CD8-positive, alpha-beta memory T cell (primary cell): Measurements from ENCODE around the gene DISC1. TPM values are rescaled to one million over a fixed set of nuclear protein-coding genes. Genes with fewer than 3 reads are reported as not detected.
A peak's percentile ranks its signal among the peaks of the same experiment; 100 is the strongest.
"Not testable (repeated sequence)": the region's sequence is repeated elsewhere in the genome, so short reads cannot be mapped to it uniquely, and the experiment has no call there.

ENCODE experiments used
- CTCF ChIA-PET: fragments of 350-600 bp; sonication (Branson Sonifier 250); formaldehyde crosslinking; loops from one replicate; lab custom pipeline; 2021; ENCODE audit warnings: antibody characterized with exemption; lab: Charles Lee
- POLR2A ChIA-PET: fragments of 350-600 bp; sonication (Branson Sonifier 250); formaldehyde crosslinking; loops from one replicate; lab custom pipeline; 2021; ENCODE audit warnings: antibody characterized with exemption; lab: Charles Lee
- DNase-seq, 5 donors: peaks; one replicate each; pipeline versions ENCODE4 v3.0.0 to v3.0.0-alpha.2; 2020 to 2022; ENCODE audit warnings: mixed read lengths in 1 of 5
- H3K27ac ChIP-seq: one replicate; pipeline ENCODE4 v1.7.0; 2013; ENCODE audit warnings: low read depth, mild to moderate bottlenecking, low read length, moderate library complexity
- H3K27me3 ChIP-seq: 2 replicates; pipeline ENCODE4 v1.7.0; 2013; ENCODE audit warnings: low read length, mild to moderate bottlenecking; ENCODE audit not compliant: insufficient read depth, poor library complexity, severe bottlenecking
- H3K36me3 ChIP-seq: 2 replicates; pipeline ENCODE4 v1.7.0; 2013; ENCODE audit warnings: mild to moderate bottlenecking, low read length, moderate library complexity; ENCODE audit not compliant: insufficient read depth
- H3K4me1 ChIP-seq: 2 replicates; pipeline ENCODE4 v1.7.0; 2013; ENCODE audit warnings: mild to moderate bottlenecking, low read length, moderate library complexity; ENCODE audit not compliant: insufficient read depth
- H3K4me3 ChIP-seq: 2 replicates; pipeline ENCODE4 v1.7.0; 2013; ENCODE audit warnings: mild to moderate bottlenecking, low read length
- H3K9me3 ChIP-seq: 2 replicates; pipeline ENCODE4 v1.7.0; 2013; ENCODE audit warnings: mild to moderate bottlenecking, low read length
- H3K27ac Mint-ChIP-seq, 8 donors: one replicate each; pipeline ENCODE4 v1.8.0; 2020 to 2021; ENCODE audit warnings: mixed read lengths in 8 of 8, mild to moderate bottlenecking in 6 of 8, inconsistent platforms in 3 of 8, moderate library complexity in 3 of 8
- H3K27me3 Mint-ChIP-seq, 2 donors: one replicate each; pipeline ENCODE4 v1.8.0; 2020 to 2021; ENCODE audit warnings: mixed read lengths in 2 of 2, mild to moderate bottlenecking in 1 of 2, moderate library complexity in 1 of 2
- H3K36me3 Mint-ChIP-seq, 3 donors: one replicate each; pipeline ENCODE4 v1.8.0; 2020 to 2021; ENCODE audit warnings: mixed read lengths in 3 of 3, inconsistent platforms in 1 of 3, mild to moderate bottlenecking in 1 of 3
- H3K4me1 Mint-ChIP-seq, 3 donors: one replicate each; pipeline ENCODE4 v1.8.0; 2020 to 2021; ENCODE audit warnings: mixed read lengths in 3 of 3, inconsistent platforms in 1 of 3, mild to moderate bottlenecking in 1 of 3
- H3K4me3 Mint-ChIP-seq, 7 donors: one replicate each; pipeline ENCODE4 v1.8.0; 2020 to 2021; ENCODE audit warnings: mixed read lengths in 7 of 7, mild to moderate bottlenecking in 6 of 7, moderate library complexity in 4 of 7, inconsistent platforms in 2 of 7
- H3K9me3 Mint-ChIP-seq, 5 donors: one replicate each; pipeline ENCODE4 v1.8.0; 2020 to 2022; ENCODE audit warnings: mixed read lengths in 5 of 5, mild to moderate bottlenecking in 3 of 5, moderate library complexity in 2 of 5, inconsistent platforms in 1 of 5
- polyA plus RNA-seq: library from polyadenylated mRNA; unstranded; fragments of 300-500 nt; fragmentation: Illumina TruSeq; gene quantifications from one replicate; pipeline ENCODE4 v1.2.3, GENCODE V29; 2021
- total RNA-seq, 2 experiments: library from RNA; stranded (reverse); gene quantifications; one replicate each; pipeline ENCODE4 v1.2.3, GENCODE V29; 2021

The DISC1 gene
- total and polyA plus RNA-seq, 3 experiments from 2014 or later, result 0.60 to 2.4 (median 1.0) TPM

DNA sequence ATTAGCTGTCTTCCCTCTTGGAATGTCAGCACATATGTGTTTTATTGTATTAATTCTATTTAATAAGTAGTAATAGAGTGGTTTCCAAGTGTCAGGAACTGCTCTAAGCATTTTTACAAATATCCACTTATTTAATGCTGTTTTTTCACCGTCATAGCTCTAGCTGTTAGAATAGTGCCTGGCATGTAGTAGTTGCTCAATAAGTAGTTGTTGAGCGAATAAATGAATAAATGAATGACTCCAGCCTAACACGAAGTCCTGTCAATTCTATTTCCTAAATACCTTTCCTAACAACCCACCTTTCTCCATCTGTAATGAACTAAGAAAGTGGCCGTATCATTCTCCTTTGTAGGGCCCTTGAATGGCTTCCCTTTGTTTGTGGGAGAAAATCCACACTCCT, 312.5 kb downstream of the DISC1 start:
- no peak overlapping the region for H3K27ac Mint-ChIP-seq
- H3K4me3 Mint-ChIP-seq, result no peak overlapping the region
- ChIA-PET POLR2A (no interaction called here), CTCF (no interaction called here)
- Histone ChIP-seq H3K4me1 (no peaks in the 10 kb centered on the region), H3K27me3 (no peaks in the 10 kb centered on the region), H3K9me3 (no peaks in the 10 kb centered on the region), H3K36me3 (peaks cover 1% of the 10 kb centered on the region), H3K27ac (no peak overlapping the region), H3K4me3 (no peak overlapping the region)
- H3K9me3 Mint-ChIP-seq, result no peaks in the 10 kb centered on the region
- no peaks in the 10 kb centered on the region for H3K4me1 Mint-ChIP-seq
- H3K36me3 Mint-ChIP-seq, result peaks cover 0 to 15% (median 11%) of the 10 kb centered on the region in 3 donors
- no peak for DNase-seq
- peaks cover 0 to 1% of the 10 kb centered on the region in 2 donors for H3K27me3 Mint-ChIP-seq

DNA sequence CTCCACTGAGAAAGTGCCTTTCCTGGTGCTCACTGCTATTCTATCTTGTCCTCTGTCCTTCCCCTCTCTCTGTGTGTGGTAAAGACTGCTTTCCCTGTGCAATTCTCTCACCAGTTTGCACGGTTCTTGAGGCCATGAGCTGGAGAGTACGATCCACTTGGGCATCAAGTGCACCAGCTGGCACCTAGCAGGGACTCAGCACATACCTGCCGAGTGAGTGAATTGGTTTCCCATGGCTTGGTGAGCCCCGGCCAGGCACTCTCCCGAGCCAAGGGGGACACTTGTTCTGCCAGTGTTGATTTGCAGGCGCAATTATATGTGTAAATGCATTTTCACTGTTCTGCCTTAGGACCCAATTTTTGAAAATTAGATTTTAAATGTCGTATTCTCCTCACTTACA, 313.5 kb downstream of the DISC1 start:
- Histone ChIP-seq H3K9me3 (no peaks in the 10 kb centered on the region), H3K36me3 (peaks cover 4% of the 10 kb centered on the region), H3K4me1 (no peaks in the 10 kb centered on the region), H3K27ac (no peak overlapping the region), H3K4me3 (no peak overlapping the region), H3K27me3 (no peaks in the 10 kb centered on the region)
- POLR2A ChIA-PET, result no interaction called here
- Mint-ChIP-seq H3K36me3 (peaks cover 1 to 21% (median 15%) of the 10 kb centered on the region in 3 donors), H3K9me3 (no peaks in the 10 kb centered on the region), H3K4me3 (no peak overlapping the region), H3K27me3 (peaks cover 0 to 1% of the 10 kb centered on the region in 2 donors), H3K27ac (peak overlapping the region in 1 of 8 donors; percentile 90), H3K4me1 (no peaks in the 10 kb centered on the region)
- no peak for DNase-seq
- CTCF ChIA-PET, result no interaction called here

DNA sequence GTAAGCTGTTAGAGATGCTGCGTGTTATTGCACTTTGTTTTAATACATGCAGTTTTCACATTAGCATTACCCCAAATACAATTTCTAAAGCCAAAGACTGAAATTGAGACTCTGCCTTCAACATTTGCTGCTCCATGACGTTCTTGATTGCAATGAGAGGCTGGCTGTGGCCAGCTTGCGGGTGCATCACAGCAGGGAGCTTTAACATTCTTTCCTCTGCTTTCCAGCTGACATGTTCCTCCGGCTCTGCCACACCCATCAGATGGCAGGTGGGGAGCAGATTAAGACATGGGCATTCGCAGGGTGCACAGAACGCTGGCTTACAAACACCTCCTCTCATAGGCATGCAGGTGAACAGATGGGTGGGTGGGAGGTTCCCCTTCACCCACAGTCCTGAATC, 314.1 kb downstream of the DISC1 start:
- H3K4me1 Mint-ChIP-seq, result no peaks in the 10 kb centered on the region
- CTCF ChIA-PET, result no interaction called here
- H3K4me3 Mint-ChIP-seq, result no peak overlapping the region

DNA sequence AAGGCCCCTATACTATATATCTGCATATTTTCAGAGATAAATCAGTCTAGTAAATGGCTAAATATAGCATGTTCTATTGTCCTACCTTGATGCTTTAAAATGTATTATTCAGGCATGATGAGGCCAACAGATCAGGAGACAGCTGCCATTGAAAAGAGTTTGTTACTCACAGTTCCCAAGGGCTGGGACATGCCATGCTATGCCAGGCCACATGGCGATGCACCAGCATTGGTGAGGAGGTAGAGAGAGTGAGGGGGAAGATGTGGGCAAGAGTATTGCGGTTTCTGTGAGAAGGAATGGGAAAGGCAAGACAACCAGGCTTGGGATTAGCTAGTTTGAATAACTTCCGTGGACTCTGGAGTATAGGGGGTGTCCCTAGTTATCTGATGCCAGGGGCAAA, 316.5 kb downstream of the DISC1 start:
- ChIA-PET POLR2A (no interaction called here), CTCF (interaction anchor here (1.4 kb wide), 1 partner anchor 10 kb away, joined by 3 read pairs; no protein-coding TSS in a partner anchor)
- no peaks in the 10 kb centered on the region for H3K27me3 ChIP-seq
- H3K9me3 ChIP-seq, result no peaks in the 10 kb centered on the region
- H3K27me3 Mint-ChIP-seq, result peaks cover 0 to 1% of the 10 kb centered on the region in 2 donors
- no peak overlapping the region for H3K4me3 ChIP-seq
- H3K9me3 Mint-ChIP-seq, result peaks cover 0 to 3% (median 3%) of the 10 kb centered on the region in 5 donors
- no peak overlapping the region for H3K4me3 Mint-ChIP-seq
- DNase-seq, result no peak
- H3K4me1 ChIP-seq, result no peaks in the 10 kb centered on the region
- peaks cover 1 to 24% (median 12%) of the 10 kb centered on the region in 3 donors for H3K36me3 Mint-ChIP-seq
- H3K4me1 Mint-ChIP-seq, result no peaks in the 10 kb centered on the region
- H3K27ac ChIP-seq, result no peak overlapping the region
- peaks cover 4% of the 10 kb centered on the region for H3K36me3 ChIP-seq
- H3K27ac Mint-ChIP-seq, result no peak overlapping the region

More for the DNA sequence above, 314.1 kb downstream of the DISC1 start:
- Histone ChIP-seq H3K27me3 (no peaks in the 10 kb centered on the region), H3K36me3 (peaks cover 4% of the 10 kb centered on the region), H3K4me1 (no peaks in the 10 kb centered on the region), H3K4me3 (no peak overlapping the region), H3K27ac (no peak overlapping the region), H3K9me3 (no peaks in the 10 kb centered on the region)
- POLR2A ChIA-PET, result no interaction called here
- Mint-ChIP-seq H3K9me3 (no peaks in the 10 kb centered on the region), H3K36me3 (peaks cover 1 to 22% (median 15%) of the 10 kb centered on the region in 3 donors), H3K27ac (no peak overlapping the region), H3K27me3 (peaks cover 0 to 1% of the 10 kb centered on the region in 2 donors)
- DNase-seq, result no peak

DNA sequence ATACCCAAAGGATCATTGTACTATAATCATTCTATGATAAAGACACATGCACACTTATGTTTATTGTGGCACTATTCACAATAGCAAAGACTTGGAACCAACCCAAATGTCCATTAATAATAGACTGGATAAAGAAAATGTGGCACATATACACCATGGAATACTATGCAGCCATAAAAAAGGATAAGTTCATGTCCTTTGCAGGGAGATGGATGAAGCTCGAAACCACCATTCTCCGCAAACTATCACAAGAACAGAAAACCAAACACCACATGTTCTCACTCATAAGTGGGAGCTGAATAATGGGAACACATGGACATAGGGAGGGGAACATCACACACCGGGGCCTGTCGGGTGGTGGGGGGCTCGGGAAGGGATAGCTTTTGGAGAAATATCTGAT, 321.5 kb downstream of the DISC1 start:
- H3K36me3 Mint-ChIP-seq, result peaks cover 1 to 16% (median 4%) of the 10 kb centered on the region in 3 donors
- CTCF ChIA-PET, H3K36me3 ChIP-seq: not testable (repeated sequence)

DNA sequence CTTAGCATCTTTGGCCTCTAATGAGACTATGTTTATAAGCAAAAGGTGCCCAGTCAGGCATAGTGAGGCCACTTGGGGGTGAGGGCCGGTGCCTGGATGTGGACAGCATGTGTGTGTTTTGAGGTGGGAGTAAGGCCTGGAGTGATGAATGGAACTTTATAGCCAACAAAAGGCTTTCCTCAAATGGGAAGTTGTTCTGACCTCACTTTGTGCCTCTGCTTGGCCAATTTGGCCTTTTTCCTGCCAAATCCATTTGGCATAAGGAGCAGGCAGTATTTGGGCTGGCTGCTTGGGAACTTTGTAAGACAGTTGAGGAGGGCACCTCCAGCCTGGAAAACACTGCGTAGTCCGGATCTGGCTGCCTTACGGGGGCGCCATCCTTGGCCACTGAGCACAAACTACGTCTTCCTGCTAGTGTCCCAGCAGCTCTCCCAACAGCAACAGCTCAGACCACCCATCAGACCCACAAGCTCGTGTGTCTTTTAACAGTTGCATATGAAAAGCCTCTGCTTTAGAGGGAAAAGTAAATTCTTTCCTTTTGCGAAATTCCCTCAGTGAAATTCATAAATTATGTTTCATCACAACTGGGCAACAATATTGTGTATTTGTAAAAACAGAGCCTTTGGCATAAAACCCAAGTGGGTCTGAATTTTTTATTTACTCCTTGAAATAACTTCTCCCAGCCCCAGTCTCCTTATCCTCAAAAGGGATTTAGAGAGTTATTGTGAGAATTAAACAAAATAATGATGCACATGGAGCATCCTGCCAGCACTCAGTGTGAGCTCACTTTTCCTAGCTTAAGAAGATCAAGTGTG, 322.9 kb downstream of the DISC1 start:
- peaks cover 0 to 6% (median 0%) of the 10 kb centered on the region in 3 donors for H3K4me1 Mint-ChIP-seq
- CTCF ChIA-PET, result no interaction called here
- H3K27me3 Mint-ChIP-seq, result no peaks in the 10 kb centered on the region

More for the DNA sequence above, 321.5 kb downstream of the DISC1 start:
- H3K4me3 ChIP-seq, H3K27ac Mint-ChIP-seq, H3K27ac ChIP-seq, H3K9me3 Mint-ChIP-seq, DNase-seq, H3K4me1 ChIP-seq, H3K9me3 ChIP-seq, H3K4me3 Mint-ChIP-seq, H3K4me1 Mint-ChIP-seq, H3K27me3 Mint-ChIP-seq, H3K27me3 ChIP-seq, POLR2A ChIA-PET: not testable (repeated sequence)

DNA sequence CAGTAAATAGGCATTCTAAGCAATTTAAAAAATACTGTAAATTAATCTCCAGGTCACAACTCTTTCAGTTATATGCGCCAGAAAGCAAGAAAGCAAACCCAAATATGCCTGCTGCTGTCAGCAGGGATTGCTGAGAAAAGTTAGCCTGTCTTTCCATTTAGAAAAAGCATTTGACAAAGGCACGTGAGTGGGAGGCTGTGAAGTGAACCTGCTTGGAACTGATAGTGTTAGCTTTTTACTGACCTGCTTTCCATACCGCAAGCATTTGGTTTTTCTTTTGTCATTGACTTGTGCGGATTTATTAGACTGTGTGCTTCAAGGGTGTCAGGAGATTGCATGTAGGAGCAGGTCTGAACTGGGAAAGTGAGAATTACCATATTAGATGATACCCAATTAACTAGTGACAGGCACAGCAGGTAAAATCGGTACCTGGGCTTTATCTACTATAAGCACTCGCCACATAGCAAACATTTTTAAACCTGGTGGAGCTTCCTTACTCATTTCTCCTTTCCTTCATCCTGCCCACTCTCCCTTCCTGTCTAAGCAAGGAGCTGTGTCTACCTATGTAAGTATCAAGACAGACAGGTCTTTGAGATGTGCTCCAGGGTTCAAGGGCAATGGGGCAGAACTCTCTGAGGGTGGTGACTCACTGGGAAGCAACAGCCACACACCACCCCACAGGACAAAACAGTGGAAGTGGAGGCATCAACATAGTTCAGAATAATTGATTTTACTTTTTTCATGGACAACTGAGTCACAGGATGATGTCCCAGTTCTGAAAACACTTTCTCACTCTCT, 323.9 kb downstream of the DISC1 start:
- POLR2A ChIA-PET, result no interaction called here
- H3K27me3 Mint-ChIP-seq, result no peaks in the 10 kb centered on the region
- H3K4me3 Mint-ChIP-seq, result no peak overlapping the region
- Histone ChIP-seq H3K27ac (no peak overlapping the region), H3K4me3 (no peak overlapping the region), H3K36me3 (no peaks in the 10 kb centered on the region), H3K27me3 (no peaks in the 10 kb centered on the region), H3K4me1 (no peaks in the 10 kb centered on the region), H3K9me3 (no peaks in the 10 kb centered on the region)
- peaks cover 0 to 12% (median 0%) of the 10 kb centered on the region in 3 donors for H3K36me3 Mint-ChIP-seq
- CTCF ChIA-PET, result no interaction called here
- H3K4me1 Mint-ChIP-seq, result peaks cover 0 to 6% (median 0%) of the 10 kb centered on the region in 3 donors
- DNase-seq, result no peak
- H3K9me3 Mint-ChIP-seq, result peaks cover 0 to 6% (median 3%) of the 10 kb centered on the region in 5 donors
- peak overlapping the region in 3 of 8 donors; percentile 27 to 77 (median 68) for H3K27ac Mint-ChIP-seq

More for the DNA sequence above, 322.9 kb downstream of the DISC1 start:
- no peak for DNase-seq
- H3K4me3 ChIP-seq, result no peak overlapping the region
- H3K4me1 ChIP-seq, result no peaks in the 10 kb centered on the region
- H3K27me3 ChIP-seq, result no peaks in the 10 kb centered on the region
- Mint-ChIP-seq H3K36me3 (peaks cover 1 to 12% (median 3%) of the 10 kb centered on the region in 3 donors), H3K27ac (peak overlapping the region in 1 of 8 donors; percentile 39), H3K9me3 (peaks cover 0 to 6% (median 3%) of the 10 kb centered on the region in 5 donors), H3K4me3 (no peak overlapping the region)
- H3K27ac ChIP-seq, result no peak overlapping the region
- POLR2A ChIA-PET, result no interaction called here
- no peaks in the 10 kb centered on the region for H3K9me3 ChIP-seq
- H3K36me3 ChIP-seq, result no peaks in the 10 kb centered on the region

DNA sequence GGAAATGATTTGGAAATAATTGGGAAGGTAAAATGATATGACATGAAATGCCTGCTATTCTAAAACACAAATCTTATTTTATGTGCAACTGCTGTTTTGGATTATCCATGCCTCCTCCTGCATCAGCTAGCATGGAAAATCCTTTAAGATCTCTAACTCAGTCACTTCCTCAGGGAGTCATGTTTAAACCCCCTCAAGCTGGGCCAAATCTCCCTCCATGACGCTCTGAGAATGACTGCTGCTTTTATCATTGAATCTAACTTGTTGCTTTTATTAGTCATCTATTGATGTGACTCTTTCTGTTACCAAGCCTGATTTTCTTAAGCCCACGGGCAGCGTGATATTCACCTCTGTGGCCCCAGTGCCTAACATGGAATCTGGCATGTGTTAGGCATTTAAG, 324.8 kb downstream of the DISC1 start:
- Histone ChIP-seq H3K27me3 (no peaks in the 10 kb centered on the region), H3K36me3 (no peaks in the 10 kb centered on the region), H3K9me3 (no peaks in the 10 kb centered on the region), H3K4me1 (no peaks in the 10 kb centered on the region), H3K4me3 (no peak overlapping the region), H3K27ac (no peak overlapping the region)
- Mint-ChIP-seq H3K27ac (no peak overlapping the region), H3K4me3 (peak overlapping the region in 1 of 7 donors; percentile 17), H3K36me3 (peaks cover 0 to 15% (median 1%) of the 10 kb centered on the region in 3 donors), H3K4me1 (peaks cover 0 to 6% (median 0%) of the 10 kb centered on the region in 3 donors), H3K9me3 (peaks cover 0 to 6% (median 3%) of the 10 kb centered on the region in 5 donors), H3K27me3 (peaks cover 0 to 2% of the 10 kb centered on the region in 2 donors)
- ChIA-PET POLR2A (no interaction called here), CTCF (no interaction called here)
- no peak for DNase-seq
